GM12892 (cell line): ENCODE measurements around the gene DCC.

Experiments
- POLR2A ChIP-seq: IDR thresholded peaks from 2 replicates; pipeline ENCODE4 v1.6.1; 2011; ENCODE audit warnings: low read depth, low read length, control low read depth
- POLR2AphosphoS5 ChIP-seq: IDR thresholded peaks from 2 replicates; pipeline ENCODE4 v1.6.1; 2011; ENCODE audit warnings: low read depth, low read length, control low read depth
- TAF1 ChIP-seq: IDR thresholded peaks from 2 replicates; pipeline ENCODE4 v1.6.1; 2011; ENCODE audit warnings: low read depth, mild to moderate bottlenecking, control low read depth, low read length, borderline replicate concordance

DNA sequence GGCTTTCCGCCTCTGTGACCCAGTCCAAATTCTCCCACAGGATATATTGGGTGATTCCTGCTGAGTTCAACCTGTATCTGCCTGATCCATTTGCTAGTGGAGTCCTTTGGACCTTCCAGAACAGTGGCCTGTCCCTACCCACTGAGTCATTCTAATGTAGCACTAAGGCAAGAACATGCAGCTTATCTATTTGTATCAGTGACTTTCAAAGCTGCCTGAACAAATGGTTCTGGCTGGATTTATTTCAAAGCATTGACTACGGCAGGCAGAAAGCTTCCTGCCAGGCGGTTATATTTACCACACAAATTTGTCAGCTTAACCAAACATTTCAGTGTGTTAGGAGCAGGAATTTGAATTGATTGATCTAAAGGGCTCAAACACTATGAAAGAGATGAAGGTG is 613.4 kb downstream of the DCC start:
- no peak for TF ChIP-seq POLR2A
- TF ChIP-seq POLR2AphosphoS5 = no peak
- TF ChIP-seq TAF1 = no peak
